ENCODE measurements around the gene CNTNAP2. TPM values are rescaled to one million over a fixed set of nuclear protein-coding genes. Genes with fewer than 3 reads are reported as not detected.
"Not testable (repeated sequence)": the region's sequence is repeated elsewhere in the genome, so short reads cannot be mapped to it uniquely, and the experiment has no call there.

Gene CNTNAP2
- total RNA-seq, 2 experiments from 2014 or later, result not detected

GRCh38 chr7:148456351-148456750 is 2339.8 kb downstream of the CNTNAP2 start:
- Mint-ChIP-seq H3K9me3 (no peaks in the 10 kb centered on the region), H3K36me3 (no peaks in the 10 kb centered on the region), H3K4me3 (no peak overlapping the region), H3K4me1 (ENCODE audit: low read depth) (peaks cover 5% of the 10 kb centered on the region), H3K27ac (no peak overlapping the region), H3K27me3 (peaks cover 3% of the 10 kb centered on the region)
- POLR2A ChIA-PET, result no interaction called here
- DNase-seq, result no peak
- intact Hi-C loops (cut with micrococcal nuclease), result no loop called here
- CTCF ChIA-PET, result interaction anchor here (0.9 kb wide), 1 partner anchor 10 kb away, joined by 3 read pairs; no protein-coding TSS in a partner anchor

- ChIA-PET CTCF (interaction anchor here (0.6 kb wide), 1 partner anchor 10 kb away, joined by 3 read pairs; no protein-coding TSS in a partner anchor), POLR2A (no interaction called here)
- intact Hi-C loops (cut with micrococcal nuclease), result no loop called here
- Mint-ChIP-seq H3K27ac (no peak overlapping the region), H3K4me1 (ENCODE audit: low read depth) (peaks cover under 1% of the 10 kb centered on the region), H3K4me3 (no peak overlapping the region), H3K36me3 (no peaks in the 10 kb centered on the region), H3K9me3 (no peaks in the 10 kb centered on the region), H3K27me3 (no peaks in the 10 kb centered on the region)
- no peak for DNase-seq
Measured at GRCh38 chr7:148457310-148457921, 2340.8 kb downstream of the CNTNAP2 start.

- no peak overlapping the region for H3K4me3 Mint-ChIP-seq
- ChIA-PET POLR2A (no interaction called here), CTCF (no interaction called here)
- no peaks in the 10 kb centered on the region for H3K9me3 Mint-ChIP-seq
- no peaks in the 10 kb centered on the region for H3K36me3 Mint-ChIP-seq
- H3K27me3 Mint-ChIP-seq, result no peaks in the 10 kb centered on the region
- DNase-seq, result no peak
- no peak overlapping the region for H3K27ac Mint-ChIP-seq
- no peaks in the 10 kb centered on the region for H3K4me1 Mint-ChIP-seq (ENCODE audit: low read depth)
- intact Hi-C loops (cut with micrococcal nuclease), result no loop called here
Measured at GRCh38 chr7:148458263-148458662, 2341.7 kb downstream of the CNTNAP2 start.

- Mint-ChIP-seq H3K4me3 (no peak overlapping the region), H3K9me3 (no peaks in the 10 kb centered on the region), H3K36me3 (no peaks in the 10 kb centered on the region), H3K27ac (no peak overlapping the region), H3K27me3 (no peaks in the 10 kb centered on the region), H3K4me1 (ENCODE audit: low read depth) (no peaks in the 10 kb centered on the region)
- DNase-seq, result no peak
- ChIA-PET POLR2A (no interaction called here), CTCF (no interaction called here)
- intact Hi-C loops (cut with micrococcal nuclease), result no loop called here
Measured at GRCh38 chr7:148461392-148462179, 2345.0 kb downstream of the CNTNAP2 start.

GRCh38 chr7:148462774-148463173 is 2346.2 kb downstream of the CNTNAP2 start:
- H3K9me3 Mint-ChIP-seq; intact Hi-C loops (cut with micrococcal nuclease); CTCF ChIA-PET; H3K4me1 Mint-ChIP-seq (ENCODE audit: low read depth); H3K27me3 Mint-ChIP-seq; DNase-seq; H3K36me3 Mint-ChIP-seq; POLR2A ChIA-PET; H3K4me3 Mint-ChIP-seq; H3K27ac Mint-ChIP-seq: not testable (repeated sequence)

- ChIA-PET CTCF (no interaction called here), POLR2A (no interaction called here)
- Mint-ChIP-seq H3K27me3 (no peaks in the 10 kb centered on the region), H3K36me3 (no peaks in the 10 kb centered on the region), H3K4me1 (ENCODE audit: low read depth) (no peaks in the 10 kb centered on the region), H3K9me3 (no peaks in the 10 kb centered on the region), H3K27ac (no peak overlapping the region), H3K4me3 (no peak overlapping the region)
- DNase-seq, result no peak
- intact Hi-C loops (cut with micrococcal nuclease), result no loop called here
Measured at GRCh38 chr7:148463210-148463609, 2346.6 kb downstream of the CNTNAP2 start.

- Mint-ChIP-seq H3K36me3 (no peaks in the 10 kb centered on the region), H3K27me3 (no peaks in the 10 kb centered on the region), H3K4me1 (ENCODE audit: low read depth) (no peaks in the 10 kb centered on the region), H3K9me3 (no peaks in the 10 kb centered on the region), H3K4me3 (no peak overlapping the region), H3K27ac (no peak overlapping the region)
- DNase-seq, result no peak
- CTCF ChIA-PET, result no interaction called here
- intact Hi-C loops (cut with micrococcal nuclease), result no loop called here
- POLR2A ChIA-PET, result no interaction called here
Measured at GRCh38 chr7:148464947-148465346, 2348.3 kb downstream of the CNTNAP2 start.

- POLR2A ChIA-PET, result not testable (repeated sequence)
Measured at GRCh38 chr7:148465441-148465840, 2348.8 kb downstream of the CNTNAP2 start.

GRCh38 chr7:148466120-148466519 is 2349.5 kb downstream of the CNTNAP2 start:
- no peak for DNase-seq
- CTCF ChIA-PET, result interaction anchor here (0.9 kb wide), 1 partner anchor 10 kb away, joined by 3 read pairs; no protein-coding TSS in a partner anchor

More at GRCh38 chr7:148465441-148465840, 2348.8 kb downstream of the CNTNAP2 start:
- intact Hi-C loops (cut with micrococcal nuclease); H3K4me3 Mint-ChIP-seq; H3K36me3 Mint-ChIP-seq; CTCF ChIA-PET; H3K27me3 Mint-ChIP-seq; H3K9me3 Mint-ChIP-seq; H3K4me1 Mint-ChIP-seq (ENCODE audit: low read depth); H3K27ac Mint-ChIP-seq; DNase-seq: not testable (repeated sequence)

GRCh38 chr7:148468700-148469098 is 2352.1 kb downstream of the CNTNAP2 start:
- POLR2A ChIA-PET, result no interaction called here
- H3K27me3 Mint-ChIP-seq, result peaks cover 15% of the 10 kb centered on the region
- no peaks in the 10 kb centered on the region for H3K36me3 Mint-ChIP-seq
- no peak overlapping the region for H3K4me3 Mint-ChIP-seq
- no peak for DNase-seq
- H3K27ac Mint-ChIP-seq, result no peak overlapping the region
- no peaks in the 10 kb centered on the region for H3K9me3 Mint-ChIP-seq
- intact Hi-C loops (cut with micrococcal nuclease), result no loop called here
- CTCF ChIA-PET, result no interaction called here
- H3K4me1 Mint-ChIP-seq (ENCODE audit: low read depth), result peaks cover 2% of the 10 kb centered on the region

More at GRCh38 chr7:148466120-148466519, 2349.5 kb downstream of the CNTNAP2 start:
- H3K4me1 Mint-ChIP-seq (ENCODE audit: low read depth), result no peaks in the 10 kb centered on the region
- peaks cover 1% of the 10 kb centered on the region for H3K27me3 Mint-ChIP-seq
- H3K9me3 Mint-ChIP-seq, result no peaks in the 10 kb centered on the region
- H3K36me3 Mint-ChIP-seq, result no peaks in the 10 kb centered on the region
- H3K27ac Mint-ChIP-seq, result no peak overlapping the region
- intact Hi-C loops (cut with micrococcal nuclease), result no loop called here
- POLR2A ChIA-PET, result no interaction called here
- H3K4me3 Mint-ChIP-seq, result no peak overlapping the region

Small RNA genes lying within 50 kb of the gene (microRNA-seq; reads per million reads assigned to microRNA genes)
- gene MIR548F4 (ENCODE audit: borderline microRNAs expressed, borderline number of aligned reads, borderline replicate concordance), result not detected
